A673 (cell line): ENCODE data around the gene MICAL2.

Experiments used
- CTCF ChIP-seq: fragments of 300-800, 200-600 bp; sonication (generic); conservative IDR thresholded peaks from 2 replicates; pipeline ENCODE4 v1.5.1; 2017; ENCODE audit warnings: low read depth, mild to moderate bottlenecking, antibody characterized with exemption, low read length, moderate library complexity, mixed read lengths
- EZH2 ChIP-seq: fragments of 200-600 bp; sonication (generic); IDR thresholded peaks from 2 replicates; pipeline ENCODE4 v1.6.1; 2017; ENCODE audit warnings: borderline replicate concordance, low read depth, mild to moderate bottlenecking, mixed read lengths, antibody characterized with exemption, low read length; ENCODE audit not compliant: poor library complexity, severe bottlenecking

- TF ChIP-seq CTCF (no peak), EZH2 (no peak)
Measured at GRCh38 chr11:12123799-12124198, 13.4 kb downstream of the MICAL2 start.
